Stomach (tissue), 9 donors: Measurements from ENCODE around the gene FDX2. TPM values are rescaled to one million over a fixed set of nuclear protein-coding genes. Genes with fewer than 3 reads are reported as not detected.

ENCODE experiments used
- DNase-seq, 2 donors: peaks; one replicate each; pipeline versions ENCODE4 v3.0.0 to v3.0.0-alpha.2; 2013 to 2019
- H3K27ac ChIP-seq, 5 donors: fragments of 200-600 bp in 4 of 5; sonication (generic) in 4 of 5; one replicate each; pipeline ENCODE4 v1.5.1; 2013 to 2019; ENCODE audit warnings: mild to moderate bottlenecking in 1 of 5, moderate library complexity in 1 of 5
- H3K27me3 ChIP-seq, 3 donors: fragments of 200-600 bp; sonication (generic); one replicate each; pipeline ENCODE4 v1.5.1; 2017 to 2019; ENCODE audit warnings: mixed run types in 1 of 3
- H3K36me3 ChIP-seq, 4 donors: fragments of 200-600 bp; sonication (generic); 1 replicate in 3 of 4; 2 replicates in 1 of 4; pipeline ENCODE4 v1.5.1; 2016 to 2019
- H3K4me1 ChIP-seq, 4 donors: fragments of 200-600 bp; sonication (generic); one replicate each; pipeline ENCODE4 v1.5.1; 2016 to 2019
- H3K4me3 ChIP-seq, 4 donors: fragments of 200-600 bp; sonication (generic) in 3 of 4; one replicate each; pipeline ENCODE4 v1.5.1; 2016 to 2019; ENCODE audit warnings: mild to moderate bottlenecking in 1 of 4
- H3K9me3 ChIP-seq, 4 donors: fragments of 200-600 bp; sonication (generic); one replicate each; pipeline ENCODE4 v1.5.1; 2016 to 2019
- EP300 ChIP-seq: sonication (generic); formaldehyde crosslinking; IDR thresholded peaks from one replicate; pipeline ENCODE4 v1.6.1; 2017; ENCODE audit warnings: antibody characterized with exemption
- POLR2A ChIP-seq, 4 donors: fragments of 450-650 bp; IDR thresholded peaks; one replicate each; pipeline ENCODE4 v1.6.1; 2016; ENCODE audit warnings: antibody characterized with exemption in 4 of 4, control low read depth in 2 of 4, mild to moderate bottlenecking in 1 of 4, moderate library complexity in 1 of 4
- POLR2AphosphoS5 ChIP-seq, 3 donors: sonication (generic); formaldehyde crosslinking; IDR thresholded peaks; one replicate each; pipeline ENCODE4 v1.6.1; 2016; ENCODE audit warnings: antibody characterized with exemption in 3 of 3
- WGBS, 5 donors: extraction: QIAGEN DNeasy Blood & Tissue Kit in 3 of 5; methylation state at CpG; one replicate each; pipeline versions ENCODE4 v1.1.5 to v1.1.7; 2013 to 2018; 5-methylcytosine and 5-hydroxymethylcytosine counted together
- intact Hi-C: fragments of 100-400 bp; cut with DNase I; formaldehyde crosslinking; loops from one replicate; pipeline ENCODE4 v1.15.1; 2023; ENCODE audit warnings: low total_unique reads
- polyA plus RNA-seq, 3 donors: library from polyadenylated mRNA; stranded (reverse); fragments of 200-250 nt; gene quantifications; one replicate each; pipeline ENCODE4 v1.2.3, GENCODE V29; 2013
- total RNA-seq, 5 donors: library from RNA; depleted of rRNA; stranded (reverse); fragments of >200 nt; gene quantifications; one replicate each; pipeline versions ENCODE4 v1.1.0 to v1.2.3, GENCODE V29; 2014 to 2016
- TF ChIP-seq, protein P1 (sequence below), 7 experiments: fragments of 450-650 bp in 4 of 7; fragments of 200-600 bp in 3 of 7; sonication (generic) in 3 of 7; IDR thresholded peaks; one replicate each; pipeline ENCODE4 v1.5.1; 2016 to 2019; ENCODE audit warnings: antibody characterized with exemption in 7 of 7, control low read depth in 2 of 7, mild to moderate bottlenecking in 1 of 7
- donor health status: healthy with polysubstance abuse.
- donor health status: Bipolar disorder and iron deficiency.
- donor health status: healthy.

Gene FDX2
- total and polyA plus RNA-seq, 8 donors = 0.89 to 54.3 (median 28.8) TPM; not detected in 1

DNA sequence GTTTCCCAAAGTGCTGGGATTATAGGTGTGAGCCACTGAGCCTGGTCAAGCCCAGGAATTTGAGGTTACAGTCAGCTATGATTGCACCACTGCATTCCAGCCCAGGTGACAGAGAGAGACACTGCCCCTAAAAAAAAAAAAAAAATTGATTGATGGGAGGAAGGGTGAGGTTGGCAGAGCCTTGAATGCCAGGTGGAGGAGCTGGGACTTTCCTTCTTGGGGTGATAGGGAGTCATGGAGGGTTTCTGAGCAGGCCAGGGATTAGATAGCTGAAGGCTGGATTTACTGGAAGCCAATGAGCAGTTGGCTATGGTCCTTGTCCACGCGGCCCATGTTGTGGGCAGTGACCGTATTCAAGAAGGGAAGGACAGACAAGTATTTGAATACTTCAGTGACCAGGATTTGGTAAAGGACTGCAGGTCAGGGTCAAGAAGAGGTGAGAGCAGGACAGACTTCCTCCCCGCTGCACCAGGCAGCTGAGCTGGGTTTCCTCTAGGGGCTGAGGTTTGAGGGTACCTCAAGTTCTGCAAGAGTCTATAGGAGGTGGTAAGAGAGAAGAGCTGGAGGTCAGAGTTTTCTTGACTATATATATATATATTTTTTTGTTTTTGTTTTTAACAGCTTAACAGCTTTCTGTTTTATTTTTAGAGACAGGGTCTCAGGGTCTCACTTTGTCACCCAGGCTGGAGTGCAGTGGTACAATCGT, 35.9 kb downstream of the FDX2 start:
- no peak for DNase-seq
- no peak for TF ChIP-seq POLR2A (IDR thresholded peaks at IDR 0.05)
- TF ChIP-seq POLR2AphosphoS5 (IDR thresholded peaks at IDR 0.05) = no peak
- no peak for TF ChIP-seq EP300
- H3K27ac ChIP-seq = no peak overlapping the region
- intact Hi-C loops = no loop called here
- peaks cover 18 to 98% (median 56%) of the 10 kb centered on the region in 4 donors for H3K36me3 ChIP-seq
- H3K4me3 ChIP-seq = no peak overlapping the region
- H3K9me3 ChIP-seq = no peaks in the 10 kb centered on the region
- WGBS, 5 donors = 75 to 87% (median 81%) methylated on average over 5 of the region's 5 CpGs
- H3K4me1 ChIP-seq = peaks cover 0 to 6% (median under 1%) of the 10 kb centered on the region in 4 donors
- peaks cover 0 to 24% (median 0%) of the 10 kb centered on the region in 3 donors for H3K27me3 ChIP-seq

DNA sequence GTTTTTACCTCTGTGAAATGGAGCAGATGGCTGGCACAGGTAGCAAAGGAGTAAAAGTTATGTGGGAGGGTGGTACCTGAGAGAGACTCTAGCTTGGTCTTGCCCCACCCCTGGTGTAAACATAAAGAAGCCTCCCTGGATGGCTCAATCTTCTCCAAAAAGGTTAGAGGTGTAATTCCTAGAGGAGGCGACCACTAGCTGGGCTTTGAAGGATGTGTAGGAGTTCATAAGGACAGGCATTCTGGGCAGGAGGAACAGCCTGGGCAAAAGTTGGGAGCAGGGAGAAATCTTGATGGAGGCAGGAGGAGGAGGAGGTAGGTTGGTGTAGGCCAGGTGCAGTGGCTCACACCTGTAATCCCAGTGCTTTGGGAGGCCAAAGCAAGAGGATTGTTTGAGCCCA, 36.9 kb downstream of the FDX2 start:
- Histone ChIP-seq H3K36me3 (peaks cover 11 to 97% (median 52%) of the 10 kb centered on the region in 4 donors), H3K9me3 (no peaks in the 10 kb centered on the region), H3K27me3 (peaks cover 0 to 14% (median 0%) of the 10 kb centered on the region in 3 donors), H3K4me1 (peaks cover 0 to 7% (median 3%) of the 10 kb centered on the region in 4 donors), H3K4me3 (no peak overlapping the region), H3K27ac (no peak overlapping the region)
- no peak for DNase-seq
- TF ChIP-seq POLR2AphosphoS5 (IDR thresholded peaks at IDR 0.05) (no peak), EP300 (no peak), POLR2A (IDR thresholded peaks at IDR 0.05) (no peak)
- TF ChIP-seq, protein P1, sequence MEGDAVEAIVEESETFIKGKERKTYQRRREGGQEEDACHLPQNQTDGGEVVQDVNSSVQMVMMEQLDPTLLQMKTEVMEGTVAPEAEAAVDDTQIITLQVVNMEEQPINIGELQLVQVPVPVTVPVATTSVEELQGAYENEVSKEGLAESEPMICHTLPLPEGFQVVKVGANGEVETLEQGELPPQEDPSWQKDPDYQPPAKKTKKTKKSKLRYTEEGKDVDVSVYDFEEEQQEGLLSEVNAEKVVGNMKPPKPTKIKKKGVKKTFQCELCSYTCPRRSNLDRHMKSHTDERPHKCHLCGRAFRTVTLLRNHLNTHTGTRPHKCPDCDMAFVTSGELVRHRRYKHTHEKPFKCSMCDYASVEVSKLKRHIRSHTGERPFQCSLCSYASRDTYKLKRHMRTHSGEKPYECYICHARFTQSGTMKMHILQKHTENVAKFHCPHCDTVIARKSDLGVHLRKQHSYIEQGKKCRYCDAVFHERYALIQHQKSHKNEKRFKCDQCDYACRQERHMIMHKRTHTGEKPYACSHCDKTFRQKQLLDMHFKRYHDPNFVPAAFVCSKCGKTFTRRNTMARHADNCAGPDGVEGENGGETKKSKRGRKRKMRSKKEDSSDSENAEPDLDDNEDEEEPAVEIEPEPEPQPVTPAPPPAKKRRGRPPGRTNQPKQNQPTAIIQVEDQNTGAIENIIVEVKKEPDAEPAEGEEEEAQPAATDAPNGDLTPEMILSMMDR (IDR thresholded peaks at IDR 0.05) = no peak
- WGBS, 5 donors = 83 to 100% (median 94%) methylated on average over 1 of the region's 1 CpG
- intact Hi-C loops = no loop called here

DNA sequence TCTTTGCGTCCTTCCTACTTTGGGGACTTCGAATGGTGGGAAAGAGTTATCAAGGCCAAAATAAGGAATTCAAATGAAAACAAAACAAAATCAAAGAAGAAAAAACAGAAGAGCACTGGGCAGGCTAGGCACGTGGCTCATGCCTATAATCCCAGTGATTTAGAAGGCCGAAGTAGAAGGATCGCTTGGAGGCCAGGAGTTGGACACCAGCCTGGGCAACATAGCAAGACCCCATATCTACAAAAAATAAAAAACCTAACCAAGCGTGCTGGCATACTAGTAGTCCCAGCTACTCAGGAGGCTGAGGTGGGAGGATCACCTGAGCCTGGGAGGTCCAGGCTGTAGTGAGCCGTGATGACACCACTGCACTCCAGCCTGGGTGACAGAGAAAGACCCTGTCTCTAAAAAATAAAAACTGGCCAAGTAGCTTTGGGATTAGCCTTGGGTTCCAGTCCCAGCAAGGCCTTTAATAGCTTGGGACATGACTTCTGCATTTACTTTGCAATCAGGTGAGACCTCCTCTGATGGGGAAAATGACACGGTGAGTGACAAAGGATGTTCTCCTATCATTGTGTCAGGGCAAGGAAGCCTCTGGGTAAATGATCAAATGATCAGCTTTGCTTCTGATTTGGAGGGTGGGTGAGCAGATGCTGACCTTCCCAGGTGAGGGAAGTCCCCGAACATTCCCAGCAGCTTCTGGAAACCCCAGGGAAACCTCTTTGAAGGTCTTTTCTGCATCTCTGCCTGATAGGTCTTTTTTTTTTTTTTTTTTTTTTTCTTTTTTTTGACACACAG, 37.8 kb downstream of the FDX2 start:
- Histone ChIP-seq H3K4me3 (no peak overlapping the region), H3K27ac (no peak overlapping the region), H3K36me3 (peaks cover 6 to 88% (median 43%) of the 10 kb centered on the region in 4 donors), H3K27me3 (peaks cover 0 to 7% (median 0%) of the 10 kb centered on the region in 3 donors), H3K4me1 (peaks cover 0 to 14% (median 3%) of the 10 kb centered on the region in 4 donors), H3K9me3 (no peaks in the 10 kb centered on the region)
- 84 to 89% (median 85%) methylated on average over 9 of the region's 9 CpGs for WGBS, 5 donors
- TF ChIP-seq, protein P1 (IDR thresholded peaks at IDR 0.05) = no peak
- TF ChIP-seq EP300 (no peak), POLR2A (IDR thresholded peaks at IDR 0.05) (no peak), POLR2AphosphoS5 (IDR thresholded peaks at IDR 0.05) (no peak)
- intact Hi-C loops = no loop called here
- no peak for DNase-seq

DNA sequence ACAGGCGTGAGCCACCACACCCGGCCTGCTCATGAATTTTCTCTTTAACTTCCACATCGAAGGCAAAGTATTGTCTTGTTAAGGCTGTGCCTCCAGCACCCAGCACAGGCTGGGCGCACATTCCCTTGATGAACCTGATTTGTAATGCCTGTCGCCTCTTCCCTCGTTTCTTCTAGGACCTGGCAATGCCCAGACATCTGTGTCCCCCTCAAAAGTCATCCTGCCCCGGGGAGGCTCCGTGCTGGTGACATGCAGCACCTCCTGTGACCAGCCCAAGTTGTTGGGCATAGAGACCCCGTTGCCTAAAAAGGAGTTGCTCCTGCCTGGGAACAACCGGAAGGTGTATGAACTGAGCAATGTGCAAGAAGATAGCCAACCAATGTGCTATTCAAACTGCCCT, 41.2 kb downstream of the FDX2 start:
- intact Hi-C loops = no loop called here
- Histone ChIP-seq H3K4me1 (peaks cover 15 to 36% (median 27%) of the 10 kb centered on the region in 4 donors), H3K27ac (no peak overlapping the region), H3K4me3 (peak overlapping the region in 1 of 4 donors; percentile 68), H3K9me3 (no peaks in the 10 kb centered on the region), H3K27me3 (peaks cover 0 to 32% (median 0%) of the 10 kb centered on the region in 3 donors), H3K36me3 (peaks cover 6 to 56% (median 28%) of the 10 kb centered on the region in 4 donors)
- no peak for TF ChIP-seq POLR2A (IDR thresholded peaks at IDR 0.05)
- no peak for TF ChIP-seq POLR2AphosphoS5 (IDR thresholded peaks at IDR 0.05)
- no peak for TF ChIP-seq EP300
- TF ChIP-seq, protein P1 (IDR thresholded peaks at IDR 0.05) = no peak
- no peak for DNase-seq
- WGBS, 5 donors = 82 to 93% (median 90%) methylated on average over 10 of the region's 10 CpGs
